ENCODE results near the gene PARD3B.

Gene PARD3B

DNA sequence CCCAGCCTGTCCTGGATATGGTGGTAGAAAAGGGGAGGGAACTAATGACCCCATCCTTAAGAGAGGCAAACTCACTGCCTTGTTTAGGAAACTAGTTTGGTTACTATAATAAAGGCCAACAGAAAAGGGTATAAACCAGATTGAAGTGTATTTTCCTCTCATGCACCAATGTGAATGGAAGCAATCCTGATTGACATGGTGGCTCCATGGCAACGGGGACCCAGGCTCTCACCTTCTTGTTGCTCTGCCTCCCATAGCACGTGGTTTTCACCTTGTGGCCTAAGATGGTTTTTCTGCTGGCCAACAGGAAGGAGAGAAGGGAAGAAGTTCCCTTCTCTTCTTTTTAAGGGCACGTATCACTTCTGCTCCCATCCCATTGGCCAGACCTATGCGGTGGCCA, 1069.7 kb downstream of the PARD3B start:
- H3K4me1 ChIP-seq (ENCODE audit: control insufficient read depth, insufficient read depth, low read length), result no peaks in the 10 kb centered on the region
- H3K36me3 ChIP-seq (ENCODE audit: control insufficient read depth, insufficient read depth, low read length), result no peaks in the 10 kb centered on the region
- no peak overlapping the region for H3K9ac ChIP-seq (ENCODE audit: low read length)
- H3K27me3 ChIP-seq (ENCODE audit: control insufficient read depth, insufficient read depth, low read length), result no peaks in the 10 kb centered on the region
- no peaks in the 10 kb centered on the region for H3K9me3 ChIP-seq (ENCODE audit: control insufficient read depth, low read length)
- no peak overlapping the region for H3K4me3 ChIP-seq (ENCODE audit: low read length)

DNA sequence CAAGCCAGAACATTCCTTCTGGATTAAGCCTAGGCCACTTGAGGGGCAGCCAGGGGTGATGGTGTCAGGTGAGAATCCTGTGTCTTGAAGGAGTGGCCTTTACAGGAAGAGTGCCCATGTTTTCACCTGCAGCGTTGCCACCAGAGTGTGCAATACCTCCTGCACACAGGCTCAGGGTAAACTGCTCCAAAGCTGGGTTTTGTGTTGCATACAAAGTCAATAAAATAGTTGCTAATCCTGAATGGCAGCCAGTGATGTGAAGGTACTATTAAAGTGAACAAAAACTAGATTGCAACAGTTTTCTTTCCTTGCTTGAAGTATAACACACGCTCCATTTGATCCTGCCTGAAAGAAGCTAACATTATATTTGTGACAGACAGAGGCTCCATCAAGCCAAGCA, 1072.6 kb downstream of the PARD3B start:
- no peak overlapping the region for H3K4me3 ChIP-seq (ENCODE audit: low read length)
- H3K9me3 ChIP-seq (ENCODE audit: control insufficient read depth, low read length), result no peaks in the 10 kb centered on the region
- H3K36me3 ChIP-seq (ENCODE audit: control insufficient read depth, insufficient read depth, low read length), result no peaks in the 10 kb centered on the region
- no peaks in the 10 kb centered on the region for H3K4me1 ChIP-seq (ENCODE audit: control insufficient read depth, insufficient read depth, low read length)
- no peaks in the 10 kb centered on the region for H3K27me3 ChIP-seq (ENCODE audit: control insufficient read depth, insufficient read depth, low read length)
- H3K9ac ChIP-seq (ENCODE audit: low read length), result no peak overlapping the region

GRCh38 chr2:205619600-205619999, 1074.3 kb downstream of the PARD3B start:
- Histone ChIP-seq H3K4me3 (ENCODE audit: low read length) (no peak overlapping the region), H3K9me3 (ENCODE audit: control insufficient read depth, low read length) (no peaks in the 10 kb centered on the region), H3K36me3 (ENCODE audit: control insufficient read depth, insufficient read depth, low read length) (no peaks in the 10 kb centered on the region), H3K9ac (ENCODE audit: low read length) (no peak overlapping the region), H3K27me3 (ENCODE audit: control insufficient read depth, insufficient read depth, low read length) (no peaks in the 10 kb centered on the region), H3K4me1 (ENCODE audit: control insufficient read depth, insufficient read depth, low read length) (no peaks in the 10 kb centered on the region)

GRCh38 chr2:205627085-205627484, 1081.8 kb downstream of the PARD3B start:
- H3K36me3 ChIP-seq (ENCODE audit: control insufficient read depth, insufficient read depth, low read length), result no peaks in the 10 kb centered on the region
- H3K4me1 ChIP-seq (ENCODE audit: control insufficient read depth, insufficient read depth, low read length), result no peaks in the 10 kb centered on the region
- no peaks in the 10 kb centered on the region for H3K9me3 ChIP-seq (ENCODE audit: control insufficient read depth, low read length)
- no peak overlapping the region for H3K4me3 ChIP-seq (ENCODE audit: low read length)
- H3K27me3 ChIP-seq (ENCODE audit: control insufficient read depth, insufficient read depth, low read length), result no peaks in the 10 kb centered on the region
- no peak overlapping the region for H3K9ac ChIP-seq (ENCODE audit: low read length)

DNA sequence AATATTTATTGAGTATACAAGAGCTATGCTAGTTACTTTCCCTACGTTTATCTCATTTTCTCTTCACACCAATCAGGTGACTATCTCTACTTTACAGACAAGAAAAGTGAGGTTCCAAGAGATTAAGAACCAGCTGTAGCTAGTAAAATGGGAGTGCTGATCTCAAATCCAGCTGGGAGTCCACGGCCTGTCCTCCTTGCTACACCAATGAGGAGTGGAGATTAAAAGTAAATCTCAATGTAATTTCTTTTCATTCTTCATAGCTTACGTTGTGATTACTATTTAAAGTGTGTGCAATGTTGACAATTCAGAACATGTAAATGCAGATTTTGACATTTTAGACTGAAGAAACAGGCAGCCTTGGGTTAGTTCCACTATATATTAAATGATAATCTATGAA, 1083.1 kb downstream of the PARD3B start:
- H3K4me3 ChIP-seq (ENCODE audit: low read length), result no peak overlapping the region
- no peaks in the 10 kb centered on the region for H3K27me3 ChIP-seq (ENCODE audit: control insufficient read depth, insufficient read depth, low read length)
- no peak overlapping the region for H3K9ac ChIP-seq (ENCODE audit: low read length)
- H3K36me3 ChIP-seq (ENCODE audit: control insufficient read depth, insufficient read depth, low read length), result no peaks in the 10 kb centered on the region
- H3K9me3 ChIP-seq (ENCODE audit: control insufficient read depth, low read length), result no peaks in the 10 kb centered on the region
- no peaks in the 10 kb centered on the region for H3K4me1 ChIP-seq (ENCODE audit: control insufficient read depth, insufficient read depth, low read length)

GRCh38 chr2:205629091-205629776, 1084.0 kb downstream of the PARD3B start:
- H3K4me1 ChIP-seq (ENCODE audit: control insufficient read depth, insufficient read depth, low read length), result no peaks in the 10 kb centered on the region
- no peak overlapping the region for H3K9ac ChIP-seq (ENCODE audit: low read length)
- no peak overlapping the region for H3K4me3 ChIP-seq (ENCODE audit: low read length)
- no peaks in the 10 kb centered on the region for H3K9me3 ChIP-seq (ENCODE audit: control insufficient read depth, low read length)
- no peaks in the 10 kb centered on the region for H3K27me3 ChIP-seq (ENCODE audit: control insufficient read depth, insufficient read depth, low read length)
- H3K36me3 ChIP-seq (ENCODE audit: control insufficient read depth, insufficient read depth, low read length), result no peaks in the 10 kb centered on the region

DNA sequence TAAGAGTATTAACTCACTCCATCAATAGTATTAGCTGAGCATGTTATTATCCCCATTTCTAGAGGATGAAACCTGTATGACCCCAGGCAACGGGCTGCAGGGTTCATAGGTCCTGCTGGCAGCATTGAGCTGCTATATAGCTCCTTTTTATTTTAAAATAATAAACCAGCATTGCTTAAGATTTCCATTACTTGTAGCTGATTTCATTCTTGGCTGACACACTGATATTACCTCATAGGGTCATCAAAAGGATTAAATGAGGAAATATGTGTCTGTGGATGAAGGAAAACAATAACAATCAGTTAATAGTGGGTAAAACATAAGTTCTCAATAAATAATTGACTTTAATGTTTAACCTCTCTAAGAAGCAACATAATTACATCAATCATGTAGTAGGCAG, 1088.7 kb downstream of the PARD3B start:
- H3K9ac ChIP-seq (ENCODE audit: low read length), result no peak overlapping the region
- no peaks in the 10 kb centered on the region for H3K36me3 ChIP-seq (ENCODE audit: control insufficient read depth, insufficient read depth, low read length)
- H3K27me3 ChIP-seq (ENCODE audit: control insufficient read depth, insufficient read depth, low read length), result no peaks in the 10 kb centered on the region
- no peak overlapping the region for H3K4me3 ChIP-seq (ENCODE audit: low read length)
- H3K4me1 ChIP-seq (ENCODE audit: control insufficient read depth, insufficient read depth, low read length), result no peaks in the 10 kb centered on the region
- H3K9me3 ChIP-seq (ENCODE audit: control insufficient read depth, low read length), result no peaks in the 10 kb centered on the region

GRCh38 chr2:205636549-205637319, 1091.5 kb downstream of the PARD3B start:
- H3K4me3 ChIP-seq (ENCODE audit: low read length), result no peak overlapping the region
- no peaks in the 10 kb centered on the region for H3K27me3 ChIP-seq (ENCODE audit: control insufficient read depth, insufficient read depth, low read length)
- H3K9me3 ChIP-seq (ENCODE audit: control insufficient read depth, low read length), result no peaks in the 10 kb centered on the region
- H3K36me3 ChIP-seq (ENCODE audit: control insufficient read depth, insufficient read depth, low read length), result no peaks in the 10 kb centered on the region
- no peak overlapping the region for H3K9ac ChIP-seq (ENCODE audit: low read length)
- H3K4me1 ChIP-seq (ENCODE audit: control insufficient read depth, insufficient read depth, low read length), result no peaks in the 10 kb centered on the region

- H3K36me3 ChIP-seq (ENCODE audit: control insufficient read depth, insufficient read depth, low read length), result no peaks in the 10 kb centered on the region
- H3K9me3 ChIP-seq (ENCODE audit: control insufficient read depth, low read length), result no peaks in the 10 kb centered on the region
- H3K4me1 ChIP-seq (ENCODE audit: control insufficient read depth, insufficient read depth, low read length), result no peaks in the 10 kb centered on the region
Observed at GRCh38 chr2:205637320-205637602, 1092.0 kb downstream of the PARD3B start.

GRCh38 chr2:205637779-205638503, 1092.7 kb downstream of the PARD3B start:
- no peaks in the 10 kb centered on the region for H3K36me3 ChIP-seq (ENCODE audit: control insufficient read depth, insufficient read depth, low read length)
- no peaks in the 10 kb centered on the region for H3K9me3 ChIP-seq (ENCODE audit: control insufficient read depth, low read length)
- H3K4me3 ChIP-seq (ENCODE audit: low read length), result no peak overlapping the region
- H3K4me1 ChIP-seq (ENCODE audit: control insufficient read depth, insufficient read depth, low read length), result no peaks in the 10 kb centered on the region
- no peaks in the 10 kb centered on the region for H3K27me3 ChIP-seq (ENCODE audit: control insufficient read depth, insufficient read depth, low read length)
- H3K9ac ChIP-seq (ENCODE audit: low read length), result no peak overlapping the region

More at GRCh38 chr2:205637320-205637602, 1092.0 kb downstream of the PARD3B start:
- Histone ChIP-seq H3K9ac (ENCODE audit: low read length) (no peak overlapping the region), H3K27me3 (ENCODE audit: control insufficient read depth, insufficient read depth, low read length) (no peaks in the 10 kb centered on the region), H3K4me3 (ENCODE audit: low read length) (no peak overlapping the region)

- Histone ChIP-seq H3K4me3 (ENCODE audit: low read length) (no peak overlapping the region), H3K27me3 (ENCODE audit: control insufficient read depth, insufficient read depth, low read length) (peaks cover 6% of the 10 kb centered on the region), H3K36me3 (ENCODE audit: control insufficient read depth, insufficient read depth, low read length) (no peaks in the 10 kb centered on the region), H3K4me1 (ENCODE audit: control insufficient read depth, insufficient read depth, low read length) (no peaks in the 10 kb centered on the region), H3K9me3 (ENCODE audit: control insufficient read depth, low read length) (no peaks in the 10 kb centered on the region), H3K9ac (ENCODE audit: low read length) (no peak overlapping the region)
Observed at GRCh38 chr2:205640716-205641115, 1095.4 kb downstream of the PARD3B start.

- H3K4me3 ChIP-seq (ENCODE audit: low read length), result no peak overlapping the region
- no peaks in the 10 kb centered on the region for H3K9me3 ChIP-seq (ENCODE audit: control insufficient read depth, low read length)
- H3K36me3 ChIP-seq (ENCODE audit: control insufficient read depth, insufficient read depth, low read length), result no peaks in the 10 kb centered on the region
- no peak overlapping the region for H3K9ac ChIP-seq (ENCODE audit: low read length)
- H3K27me3 ChIP-seq (ENCODE audit: control insufficient read depth, insufficient read depth, low read length), result peaks cover 6% of the 10 kb centered on the region
- H3K4me1 ChIP-seq (ENCODE audit: control insufficient read depth, insufficient read depth, low read length), result no peaks in the 10 kb centered on the region
Observed at GRCh38 chr2:205642599-205643356, 1097.5 kb downstream of the PARD3B start.

Data from mucosa of stomach (tissue), 1 donor.